SK-N-SH (cell line): Measurements from ENCODE around the gene URM1. TPM values are rescaled to one million over a fixed set of nuclear protein-coding genes. Genes with fewer than 3 reads are reported as not detected.

ENCODE experiments used
- CTCF ChIA-PET: fragments of 300-600, 350-600 bp; formaldehyde crosslinking; extraction: SDS; loops from one replicate; lab custom pipeline; 2021; lab: Yijun Ruan, JAX
- POLR2A ChIA-PET: fragments of 350-600 bp; sonication (Branson Sonifier 250); formaldehyde crosslinking; extraction: SDS; loops from one replicate; lab custom pipeline; 2020; ENCODE audit warnings: antibody characterized with exemption, inconsistent platforms; lab: Yijun Ruan, JAX
- DNase-seq: peaks from one replicate; pipeline ENCODE4 v3.0.0; 2012
- H2AFZ ChIP-seq: fragments of 200-600 bp; sonication (generic); 2 replicates; pipeline ENCODE4 v1.8.1; 2016; ENCODE audit warnings: antibody characterized with exemption, mild to moderate bottlenecking, low read depth
- H3F3A ChIP-seq: fragments of 200-600 bp; sonication (generic); replicated peaks from 2 replicates; pipeline ENCODE3; 2016; ENCODE audit warnings: antibody characterized with exemption, mild to moderate bottlenecking; ENCODE audit not compliant: insufficient read depth
- H3K27ac ChIP-seq, 2 experiments: fragments of 200-500 bp in 1 of 2; fragments of 200-600 bp in 1 of 2; sonication (Bioruptor generic) in 1 of 2; sonication (generic), shearing (Covaris generic) in 1 of 2; 2 replicates each; pipeline versions ENCODE4 v1.5.1 to v1.6.1; 2014 to 2016; ENCODE audit warnings: low read depth in 2 of 2, inconsistent platforms in 1 of 2, low read length in 1 of 2, mild to moderate bottlenecking in 1 of 2, mixed read lengths in 1 of 2
- H3K27me3 ChIP-seq: fragments of 200-600 bp; sonication (generic), shearing (Covaris generic); 2 replicates; pipeline ENCODE4 v1.6.1; 2016; ENCODE audit warnings: mixed run types; ENCODE audit not compliant: insufficient read depth
- H3K36me3 ChIP-seq, 2 experiments: fragments of 200-500 bp in 1 of 2; fragments of 200-600 bp in 1 of 2; sonication (Bioruptor generic) in 1 of 2; sonication (generic) in 1 of 2; replicated peaks in 1 of 2; 2 replicates each; pipeline versions ENCODE3 to v1.5.1; 2014 to 2016; ENCODE audit warnings: low read length in 1 of 2, mild to moderate bottlenecking in 1 of 2; ENCODE audit not compliant: insufficient read depth in 2 of 2, control insufficient read depth in 1 of 2
- H3K4me1 ChIP-seq, 2 experiments: fragments of 200-500 bp in 1 of 2; fragments of 200-600 bp in 1 of 2; sonication (Bioruptor generic) in 1 of 2; sonication (generic), shearing (Covaris generic) in 1 of 2; 2 replicates each; pipeline versions ENCODE4 v1.5.1 to v1.6.1; 2014 to 2016; ENCODE audit warnings: low read depth in 1 of 2, low read length in 1 of 2, mixed run types in 1 of 2; ENCODE audit not compliant: insufficient read depth in 2 of 2, control insufficient read depth in 1 of 2
- H3K4me2 ChIP-seq: fragments of 200-600 bp; sonication (generic), shearing (Covaris generic); 2 replicates; pipeline ENCODE4 v1.6.1; 2017; ENCODE audit warnings: mixed run types
- H3K4me3 ChIP-seq, 2 experiments: fragments of 200-500 bp in 1 of 2; fragments of 200-600 bp in 1 of 2; sonication (Bioruptor generic) in 1 of 2; sonication (generic), shearing (Covaris generic) in 1 of 2; 2 replicates each; pipeline versions ENCODE4 v1.5.1 to v1.8.1; 2014 to 2016; ENCODE audit warnings: low read depth in 2 of 2, inconsistent platforms in 1 of 2, low read length in 1 of 2, mild to moderate bottlenecking in 1 of 2, mixed read lengths in 1 of 2, moderate library complexity in 1 of 2
- H3K79me2 ChIP-seq: fragments of 200-600 bp; sonication (generic); 2 replicates; pipeline ENCODE4 v1.8.1; 2017; ENCODE audit warnings: mild to moderate bottlenecking; ENCODE audit not compliant: insufficient read depth
- H3K9ac ChIP-seq: fragments of 200-600 bp; sonication (generic); 2 replicates; pipeline ENCODE4 v1.6.1; 2017; ENCODE audit warnings: mixed run types
- H3K9me2 ChIP-seq: fragments of 200-600 bp; sonication (generic); 2 replicates; pipeline ENCODE4 v1.6.1; 2017; ENCODE audit warnings: mixed run types
- H3K9me3 ChIP-seq: fragments of 200-600 bp; sonication (generic); 2 replicates; pipeline ENCODE4 v1.6.1; 2017; ENCODE audit warnings: mixed run types, mild to moderate bottlenecking, moderate library complexity
- H4K20me1 ChIP-seq: fragments of 200-600 bp; sonication (generic); 2 replicates; pipeline ENCODE4 v1.6.1; 2017; ENCODE audit warnings: mild to moderate bottlenecking, mixed run types; ENCODE audit not compliant: insufficient read depth
- EP300 ChIP-seq, 2 experiments: IDR thresholded peaks; 2 replicates each; pipeline versions ENCODE4 v1.4.0 to v1.6.1; 2012; ENCODE audit warnings: borderline replicate concordance in 1 of 2, low read depth in 1 of 2, low read length in 1 of 2
- FOXJ3 ChIP-seq: sonication (generic); formaldehyde crosslinking; IDR thresholded peaks from 2 replicates; pipeline ENCODE4 v1.5.1; 2020; ENCODE audit warnings: mild to moderate bottlenecking, missing genetic modification reagents
- GABPA ChIP-seq: IDR thresholded peaks from 2 replicates; pipeline ENCODE4 v1.4.0; 2012; ENCODE audit warnings: low read depth, mild to moderate bottlenecking
- GATA2 ChIP-seq: sonication (generic); formaldehyde crosslinking; IDR thresholded peaks from 2 replicates; pipeline ENCODE4 v1.5.0; 2020; ENCODE audit warnings: mild to moderate bottlenecking, missing genetic modification reagents
- JUND ChIP-seq: IDR thresholded peaks from 2 replicates; pipeline ENCODE4 v1.4.0; 2012
- MAX ChIP-seq: IDR thresholded peaks from 2 replicates; pipeline ENCODE4 v1.4.0; 2012; ENCODE audit warnings: low read depth
- MEF2A ChIP-seq: IDR thresholded peaks from 2 replicates; pipeline ENCODE4 v1.4.0; 2012; ENCODE audit warnings: low read depth, borderline replicate concordance
- NFIC ChIP-seq: IDR thresholded peaks from 2 replicates; pipeline ENCODE4 v1.4.0; 2012; ENCODE audit warnings: borderline replicate concordance
- NRF1 ChIP-seq: IDR thresholded peaks from 2 replicates; pipeline ENCODE4 v1.6.1; 2012; ENCODE audit warnings: low read depth, mild to moderate bottlenecking, low read length
- RCOR1 ChIP-seq: fragments of 150-350 bp; IDR thresholded peaks from 2 replicates; pipeline ENCODE4 v1.6.1; 2017; ENCODE audit warnings: antibody characterized with exemption, low read length
- REST ChIP-seq: IDR thresholded peaks from 2 replicates; pipeline ENCODE4 v1.6.1; 2012; ENCODE audit warnings: mild to moderate bottlenecking, low read depth, low read length, moderate library complexity
- RXRA ChIP-seq: IDR thresholded peaks from 2 replicates; pipeline ENCODE4 v1.4.0; 2012; ENCODE audit warnings: low read depth, mild to moderate bottlenecking, borderline replicate concordance
- TAF1 ChIP-seq: IDR thresholded peaks from 2 replicates; pipeline ENCODE4 v1.6.1; 2012; ENCODE audit warnings: low read depth, mild to moderate bottlenecking, low read length, moderate library complexity, borderline replicate concordance
- TCF12 ChIP-seq: IDR thresholded peaks from 2 replicates; pipeline ENCODE4 v1.4.0; 2012
- YY1 ChIP-seq: IDR thresholded peaks from 2 replicates; pipeline ENCODE4 v1.4.0; 2012; ENCODE audit warnings: low read depth, mild to moderate bottlenecking
- WGBS: methylation state at CpG from one replicate; pipeline ENCODE4 v1.1.6; 2017; ENCODE audit warnings: low lambda C conversion rate; 5-methylcytosine and 5-hydroxymethylcytosine counted together
- polyA plus RNA-seq, 3 experiments: library from polyadenylated mRNA; depleted of rRNA; stranded (reverse); fragments of >200 nt; gene quantifications; 2 replicates each; pipeline ENCODE4 v1.2.3, GENCODE V29; 2012
- TF ChIP-seq, protein P1 (sequence below): fragments of 150-350 bp; IDR thresholded peaks from 2 replicates; pipeline ENCODE4 v1.6.1; 2016; ENCODE audit warnings: mild to moderate bottlenecking, low read depth, low read length
- TF ChIP-seq, protein P2 (sequence below): fragments of 200-600 bp; sonication (generic); IDR thresholded peaks from 2 replicates; pipeline ENCODE4 v1.6.1; 2017; ENCODE audit warnings: antibody characterized with exemption, mild to moderate bottlenecking, moderate library complexity

URM1 gene
- polyA plus RNA-seq, 1 of the 3 experiments (the other 2 are of a cell fraction): 58.9 TPM

- peak overlapping the region in 1 of 2 experiments; percentile 78; a peak in 2 of 4 replicates for H3K4me3 ChIP-seq
- CTCF ChIA-PET: interaction anchor here (3.9 kb wide), 1 partner anchor 12 kb away, joined by 42 read pairs; no protein-coding TSS in a partner anchor
- H3K9ac ChIP-seq: peak overlapping the region; percentile 92; the same call in 1 of the 2 replicates
- no peak for DNase-seq
- TF ChIP-seq EP300 (IDR thresholded peaks at IDR 0.05; ENCODE audit: borderline replicate concordance in 1 of 2, low read depth in 1 of 2, low read length in 1 of 2) (no peak), TCF12 (no peak), GABPA (no peak), JUND (no peak), NRF1 (no peak), RXRA (no peak), NFIC (no peak), MAX (no peak), FOXJ3 (CRISPR knock-in tag) (no peak), RCOR1 (no peak), YY1 (no peak), TAF1 (no peak), REST (no peak), MEF2A (no peak), GATA2 (no peak)
- TF ChIP-seq, protein P1, sequence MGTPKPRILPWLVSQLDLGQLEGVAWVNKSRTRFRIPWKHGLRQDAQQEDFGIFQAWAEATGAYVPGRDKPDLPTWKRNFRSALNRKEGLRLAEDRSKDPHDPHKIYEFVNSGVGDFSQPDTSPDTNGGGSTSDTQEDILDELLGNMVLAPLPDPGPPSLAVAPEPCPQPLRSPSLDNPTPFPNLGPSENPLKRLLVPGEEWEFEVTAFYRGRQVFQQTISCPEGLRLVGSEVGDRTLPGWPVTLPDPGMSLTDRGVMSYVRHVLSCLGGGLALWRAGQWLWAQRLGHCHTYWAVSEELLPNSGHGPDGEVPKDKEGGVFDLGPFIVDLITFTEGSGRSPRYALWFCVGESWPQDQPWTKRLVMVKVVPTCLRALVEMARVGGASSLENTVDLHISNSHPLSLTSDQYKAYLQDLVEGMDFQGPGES: no peak
- TF ChIP-seq, protein P2, sequence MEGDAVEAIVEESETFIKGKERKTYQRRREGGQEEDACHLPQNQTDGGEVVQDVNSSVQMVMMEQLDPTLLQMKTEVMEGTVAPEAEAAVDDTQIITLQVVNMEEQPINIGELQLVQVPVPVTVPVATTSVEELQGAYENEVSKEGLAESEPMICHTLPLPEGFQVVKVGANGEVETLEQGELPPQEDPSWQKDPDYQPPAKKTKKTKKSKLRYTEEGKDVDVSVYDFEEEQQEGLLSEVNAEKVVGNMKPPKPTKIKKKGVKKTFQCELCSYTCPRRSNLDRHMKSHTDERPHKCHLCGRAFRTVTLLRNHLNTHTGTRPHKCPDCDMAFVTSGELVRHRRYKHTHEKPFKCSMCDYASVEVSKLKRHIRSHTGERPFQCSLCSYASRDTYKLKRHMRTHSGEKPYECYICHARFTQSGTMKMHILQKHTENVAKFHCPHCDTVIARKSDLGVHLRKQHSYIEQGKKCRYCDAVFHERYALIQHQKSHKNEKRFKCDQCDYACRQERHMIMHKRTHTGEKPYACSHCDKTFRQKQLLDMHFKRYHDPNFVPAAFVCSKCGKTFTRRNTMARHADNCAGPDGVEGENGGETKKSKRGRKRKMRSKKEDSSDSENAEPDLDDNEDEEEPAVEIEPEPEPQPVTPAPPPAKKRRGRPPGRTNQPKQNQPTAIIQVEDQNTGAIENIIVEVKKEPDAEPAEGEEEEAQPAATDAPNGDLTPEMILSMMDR: no peak
- TF ChIP-seq, all 33 proteins: peak for 0
- 23% methylated on average over 1 of the region's 1 CpG for WGBS
- Histone ChIP-seq H3K27me3 (no peaks in the 10 kb centered on the region), H3K4me2 (peak overlapping the region; percentile 86), H4K20me1 (no peaks in the 10 kb centered on the region), H2AFZ (no peak overlapping the region), H3K9me3 (no peaks in the 10 kb centered on the region), H3K4me1 (peaks cover 0 to 20% of the 10 kb centered on the region in 2 experiments; a peak in 2 of 4 replicates), H3K79me2 (peaks cover 71% of the 10 kb centered on the region), H3K36me3 (peaks cover 0 to 5% of the 10 kb centered on the region in 2 experiments), H3K9me2 (no peaks in the 10 kb centered on the region), H3F3A (peaks cover 19% of the 10 kb centered on the region), H3K27ac (peak overlapping the region; percentile 36 to 89; a peak in 2 of 4 replicates)
- POLR2A ChIA-PET: no interaction called here
These were observed 1.6 kb downstream of the URM1 start for GRCh38 chr9:128372784-128373183.
